Measurements from ENCODE around the gene PIGQ.

DNA sequence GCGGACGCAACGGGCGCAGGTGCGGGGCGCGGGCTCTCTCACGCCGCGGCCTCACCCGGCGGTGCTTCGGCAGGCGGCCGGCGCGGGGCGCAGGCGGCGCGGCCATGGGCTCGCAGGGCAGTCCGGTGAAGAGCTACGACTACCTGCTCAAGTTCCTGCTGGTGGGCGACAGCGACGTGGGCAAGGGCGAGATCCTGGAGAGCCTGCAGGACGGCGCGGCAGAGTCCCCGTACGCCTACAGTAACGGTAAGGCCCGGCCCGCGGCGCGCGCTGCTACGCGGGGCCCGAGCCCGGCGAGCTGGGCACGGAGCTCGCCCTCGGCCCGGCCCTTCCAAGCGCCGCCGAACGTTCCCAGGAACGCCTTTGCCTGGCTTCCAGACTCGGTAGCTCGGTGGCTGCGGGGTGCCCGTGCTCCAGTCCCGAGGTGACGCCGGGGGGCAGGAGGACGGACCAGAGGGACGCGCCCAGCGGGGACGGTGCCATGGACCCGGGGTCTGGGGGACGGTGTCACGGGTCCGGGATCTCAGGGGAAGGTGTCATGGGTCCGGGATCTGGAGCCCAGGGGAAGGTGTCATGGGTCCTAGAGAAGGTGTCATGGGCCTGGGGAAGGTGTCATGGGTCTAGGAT, 20.5 kb downstream of the PIGQ start:
- TF ChIP-seq, protein P1, sequence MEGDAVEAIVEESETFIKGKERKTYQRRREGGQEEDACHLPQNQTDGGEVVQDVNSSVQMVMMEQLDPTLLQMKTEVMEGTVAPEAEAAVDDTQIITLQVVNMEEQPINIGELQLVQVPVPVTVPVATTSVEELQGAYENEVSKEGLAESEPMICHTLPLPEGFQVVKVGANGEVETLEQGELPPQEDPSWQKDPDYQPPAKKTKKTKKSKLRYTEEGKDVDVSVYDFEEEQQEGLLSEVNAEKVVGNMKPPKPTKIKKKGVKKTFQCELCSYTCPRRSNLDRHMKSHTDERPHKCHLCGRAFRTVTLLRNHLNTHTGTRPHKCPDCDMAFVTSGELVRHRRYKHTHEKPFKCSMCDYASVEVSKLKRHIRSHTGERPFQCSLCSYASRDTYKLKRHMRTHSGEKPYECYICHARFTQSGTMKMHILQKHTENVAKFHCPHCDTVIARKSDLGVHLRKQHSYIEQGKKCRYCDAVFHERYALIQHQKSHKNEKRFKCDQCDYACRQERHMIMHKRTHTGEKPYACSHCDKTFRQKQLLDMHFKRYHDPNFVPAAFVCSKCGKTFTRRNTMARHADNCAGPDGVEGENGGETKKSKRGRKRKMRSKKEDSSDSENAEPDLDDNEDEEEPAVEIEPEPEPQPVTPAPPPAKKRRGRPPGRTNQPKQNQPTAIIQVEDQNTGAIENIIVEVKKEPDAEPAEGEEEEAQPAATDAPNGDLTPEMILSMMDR (conservative IDR thresholded peaks at IDR 0.05 in 1 of 2, IDR thresholded peaks at IDR 0.05 in 1 of 2; ENCODE audit: extremely low read depth in 1 of 2, insufficient read depth in 1 of 2, low read depth in 1 of 2, low read length in 2 of 2), result no peak
- no peak for TF ChIP-seq EZH2 (IDR thresholded peaks at IDR 0.05; ENCODE audit: borderline replicate concordance, low read length)

Measured in mammary epithelial cell (primary cell).